GM19455 (cell line): ENCODE measurements around the gene APOB.
"Not testable (repeated sequence)": the region's sequence is repeated elsewhere in the genome, so short reads cannot be mapped to it uniquely, and the experiment has no call there.

ENCODE experiments used
- ATAC-seq: cut with Tn5 transposase; IDR thresholded peaks from one replicate; pipeline ENCODE4 v1.9.1; 2021; ENCODE audit not compliant: unreplicated experiment

Gene APOB

DNA sequence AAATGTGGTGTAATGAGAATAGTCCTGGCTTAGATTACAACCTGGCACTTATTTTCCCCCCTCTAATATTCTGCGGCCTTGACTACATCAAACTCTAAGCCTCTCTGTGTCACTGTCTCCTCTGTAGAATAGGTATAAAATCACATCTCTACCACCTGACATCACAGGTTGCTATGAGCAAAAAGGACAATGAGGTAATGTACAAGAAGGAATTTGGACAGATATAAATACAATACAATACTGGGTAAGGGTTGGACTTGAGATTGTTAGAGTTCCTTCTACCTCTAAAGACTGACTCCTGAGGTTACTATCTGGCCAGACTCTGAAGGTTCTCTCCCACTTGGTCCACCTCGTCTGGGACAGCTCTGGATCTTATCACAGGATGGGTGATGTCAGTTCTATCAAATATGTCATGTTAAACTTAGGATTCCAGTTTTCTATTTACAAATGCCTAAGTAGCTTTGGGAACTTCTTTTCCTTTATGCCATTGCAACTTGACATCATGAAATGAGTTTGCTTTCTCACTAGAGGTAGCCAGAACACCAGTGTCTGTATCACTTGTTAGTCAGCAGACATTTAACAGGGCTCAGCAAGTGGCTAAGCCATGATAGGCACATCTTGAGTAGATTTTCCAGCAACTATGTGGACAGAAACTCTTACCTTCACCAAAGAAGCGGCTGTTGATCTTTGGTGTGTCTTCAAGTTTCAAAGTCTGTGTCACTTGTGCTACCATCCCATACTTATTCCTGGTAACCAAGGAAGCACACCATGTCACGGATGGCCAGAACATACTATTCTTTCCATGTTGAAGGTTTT is 9.5 kb downstream of the APOB start:
- ATAC-seq, result no peak

DNA sequence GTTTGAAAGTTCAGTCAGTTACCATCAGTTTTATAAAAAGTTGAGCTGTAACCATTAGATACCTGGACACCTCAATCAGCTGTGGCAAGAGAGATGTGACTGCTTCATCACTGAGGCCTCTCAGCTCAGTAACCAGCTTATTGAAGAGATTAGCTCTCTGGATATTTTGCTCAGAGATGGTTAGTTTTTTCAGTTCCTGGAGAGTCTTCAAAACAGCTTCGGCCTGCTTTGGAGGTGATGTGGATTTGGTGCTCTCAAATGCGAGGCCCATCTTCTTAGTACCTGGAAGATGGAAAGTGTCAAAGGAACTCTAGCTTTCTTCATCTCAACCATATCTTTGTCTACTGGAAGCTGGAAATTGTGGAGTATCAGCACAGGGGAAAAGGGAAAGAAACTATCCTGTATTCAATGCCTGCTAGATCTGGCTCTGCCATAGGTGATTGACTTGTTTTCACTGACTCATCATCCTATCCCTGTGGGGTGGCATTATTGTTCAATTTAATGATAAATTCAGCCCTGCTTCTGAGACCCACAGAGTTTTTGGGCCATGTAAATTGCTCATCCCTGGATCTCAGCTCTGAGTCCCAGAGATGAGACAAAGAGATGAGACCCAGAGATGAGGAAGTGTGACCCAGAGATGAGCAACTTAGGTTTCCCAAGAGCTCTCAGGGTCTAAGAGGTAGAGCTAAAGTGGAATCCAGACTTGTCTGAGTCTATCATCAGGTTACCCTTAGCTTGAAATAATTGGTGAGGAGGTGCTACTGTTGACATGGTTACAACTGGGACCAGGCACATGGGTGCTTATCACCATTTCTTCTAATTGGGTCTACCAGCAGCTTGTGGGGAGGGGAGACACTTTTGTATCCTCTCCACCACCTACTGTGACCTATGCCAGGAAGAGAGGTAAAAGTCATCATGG is 10.4 kb downstream of the APOB start:
- ATAC-seq, result no peak

DNA sequence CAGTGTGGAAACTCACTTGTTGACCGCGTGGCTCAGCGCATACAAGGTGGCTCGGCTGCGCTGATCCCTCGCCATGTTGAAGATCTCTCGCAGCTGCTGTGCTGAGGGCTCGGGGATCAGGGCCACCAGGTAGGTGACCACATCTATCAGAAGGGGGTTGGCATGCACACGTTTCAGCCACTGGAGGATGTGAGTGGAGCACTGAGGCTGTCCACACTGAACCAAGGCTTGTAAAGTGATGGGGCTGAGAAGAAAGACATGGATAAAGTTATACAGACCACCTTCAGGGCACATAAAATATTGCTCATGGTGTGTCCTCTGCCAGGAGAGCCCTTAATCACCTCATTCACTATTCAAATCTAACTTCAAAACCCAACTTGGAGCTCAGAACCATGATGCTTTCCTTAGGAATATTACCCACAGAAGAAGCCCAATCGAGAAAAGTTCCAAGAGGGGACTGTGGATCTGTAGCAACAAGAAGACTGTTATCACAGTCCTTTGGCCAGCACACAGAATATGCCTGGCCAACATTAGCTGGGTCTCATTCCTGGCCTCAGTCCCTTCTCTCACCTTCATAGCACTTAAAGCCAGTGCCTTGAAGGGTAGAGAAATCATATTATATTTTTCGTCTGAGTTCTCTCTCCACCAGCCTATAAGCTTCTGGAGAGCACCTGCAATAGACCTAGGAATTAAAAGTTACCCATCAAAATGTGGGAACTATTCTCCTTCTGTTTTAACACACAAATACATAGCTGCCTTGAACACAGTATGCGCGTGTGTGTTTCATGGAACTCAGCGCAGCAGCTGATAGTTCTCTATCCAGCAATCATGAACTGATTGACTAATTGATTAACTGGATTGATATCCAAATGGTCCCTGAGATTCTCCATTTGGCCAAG is 11.3 kb downstream of the APOB start:
- ATAC-seq, result no peak

DNA sequence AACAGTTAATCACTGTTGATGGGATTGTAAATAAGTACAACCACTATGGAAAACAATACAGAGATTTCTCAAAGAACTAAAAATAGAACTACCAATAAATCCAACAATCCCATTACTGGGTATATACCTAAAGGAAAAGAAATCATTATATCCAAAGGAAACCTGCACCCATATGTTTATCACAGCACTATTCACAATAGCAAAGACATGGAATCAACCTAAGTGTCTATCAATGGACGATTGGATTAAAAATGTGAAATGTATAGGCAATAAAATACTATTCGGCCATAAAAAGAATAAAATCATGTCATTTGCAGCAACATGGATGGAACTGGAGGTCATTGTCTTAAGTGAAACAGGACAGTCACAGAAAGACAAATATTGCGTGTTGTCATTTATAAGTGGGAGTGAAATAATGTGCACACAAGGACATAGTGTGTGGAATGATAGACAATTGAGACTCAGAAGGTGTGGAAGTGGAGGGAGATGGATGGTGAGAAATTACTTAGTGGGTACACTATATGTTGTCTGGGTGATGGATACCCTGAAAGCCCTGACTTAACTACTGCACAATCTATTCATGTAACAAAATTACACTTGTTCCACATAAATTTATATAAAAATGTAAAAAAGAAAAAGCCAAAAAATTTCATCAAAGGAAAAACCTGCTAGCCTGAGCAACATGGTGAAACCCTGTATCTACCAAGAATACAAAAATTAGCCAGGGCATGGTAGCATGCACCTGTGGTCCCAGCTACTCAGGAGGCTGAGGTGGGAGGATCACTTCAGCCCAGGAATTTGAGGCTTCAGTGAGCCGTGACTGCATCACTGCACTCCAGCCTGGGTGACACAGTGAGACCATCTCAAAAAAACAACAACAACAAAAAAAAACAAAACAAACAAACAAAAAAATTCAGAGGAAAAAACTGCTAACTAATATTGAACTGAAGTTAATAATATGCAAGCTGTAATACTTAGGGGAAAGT is 12.6 kb downstream of the APOB start:
- no peak for ATAC-seq

DNA sequence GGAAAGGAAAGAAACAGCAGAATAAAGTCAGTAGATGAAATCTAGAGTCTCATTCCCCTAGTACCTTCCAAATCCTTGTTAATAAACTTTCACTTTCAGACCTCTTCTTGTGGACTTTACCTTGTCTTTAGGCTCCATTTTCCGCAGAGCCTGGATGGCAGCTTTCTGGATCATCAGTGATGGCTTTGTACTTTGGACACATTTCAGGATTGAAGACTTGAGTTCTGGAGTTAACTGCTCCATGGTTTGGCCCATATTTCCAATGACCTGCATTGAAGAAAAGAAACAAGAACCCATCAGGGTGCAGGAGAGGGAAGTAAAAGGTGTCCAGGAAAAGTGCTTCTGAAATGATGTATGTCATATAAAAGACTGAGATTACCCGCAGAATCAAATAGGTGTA is 14.4 kb downstream of the APOB start:
- no peak for ATAC-seq

DNA sequence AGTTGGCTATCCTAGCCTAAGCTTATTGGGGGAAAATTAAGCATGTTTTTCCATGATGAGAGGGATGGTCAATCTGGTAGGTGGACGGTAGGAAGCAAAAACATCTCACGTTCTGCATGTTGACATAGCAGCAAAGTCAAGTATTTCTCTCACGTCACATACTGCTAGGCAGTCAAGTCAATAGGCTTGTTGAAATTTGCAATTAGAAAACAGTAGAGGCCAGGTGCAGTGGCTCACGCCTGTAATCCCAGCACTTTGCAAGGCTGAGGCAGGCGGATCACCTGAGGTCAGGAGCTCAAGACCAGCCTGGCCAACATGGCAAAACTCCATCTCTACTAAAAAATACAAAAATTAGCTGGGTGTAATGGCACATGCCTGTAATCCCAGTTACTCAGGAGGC is 14.9 kb downstream of the APOB start:
- not testable (repeated sequence) for ATAC-seq

DNA sequence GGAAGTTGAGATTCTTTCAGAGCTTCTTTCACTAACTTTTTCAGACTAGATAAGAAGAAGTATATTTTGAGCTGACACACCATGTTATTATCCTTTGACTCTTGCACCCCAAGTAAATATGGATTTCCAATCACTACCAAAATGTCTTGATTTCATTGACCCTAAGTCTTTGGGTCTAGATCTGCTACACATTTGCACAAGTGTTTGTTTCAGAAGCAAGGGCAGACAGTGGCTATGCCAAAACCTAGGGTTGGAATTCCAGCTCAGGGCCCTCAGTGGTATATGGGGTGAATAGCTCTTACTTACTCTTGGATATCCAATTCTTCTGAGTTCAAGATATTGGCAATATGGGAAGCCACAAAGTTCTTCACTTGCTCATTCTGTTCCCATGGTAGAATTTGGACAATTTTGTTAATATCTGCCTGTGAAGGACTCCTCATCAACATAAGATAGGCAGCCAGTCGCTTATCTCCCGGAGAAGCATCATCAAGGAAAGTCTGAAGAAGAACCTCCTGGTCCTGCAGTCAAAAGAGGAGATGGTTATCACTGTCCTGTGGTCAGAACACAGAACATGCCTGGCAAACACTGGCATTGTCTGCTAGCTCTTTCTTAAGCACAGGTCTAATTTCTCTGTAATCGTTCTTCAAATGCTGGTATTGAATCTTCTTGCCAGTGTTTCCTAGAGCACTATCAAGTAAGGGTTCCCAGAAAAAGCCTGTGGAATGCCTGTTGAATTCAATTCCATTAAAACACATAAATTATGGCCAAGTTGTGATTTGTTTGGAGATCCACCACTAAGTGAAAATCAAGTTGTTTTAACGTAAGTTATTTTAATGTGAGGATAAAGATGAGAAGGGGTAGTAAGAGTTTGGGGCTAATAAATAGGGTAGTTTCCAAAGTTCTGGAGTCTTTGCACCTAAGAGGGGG is 15.6 kb downstream of the APOB start:
- no peak for ATAC-seq

DNA sequence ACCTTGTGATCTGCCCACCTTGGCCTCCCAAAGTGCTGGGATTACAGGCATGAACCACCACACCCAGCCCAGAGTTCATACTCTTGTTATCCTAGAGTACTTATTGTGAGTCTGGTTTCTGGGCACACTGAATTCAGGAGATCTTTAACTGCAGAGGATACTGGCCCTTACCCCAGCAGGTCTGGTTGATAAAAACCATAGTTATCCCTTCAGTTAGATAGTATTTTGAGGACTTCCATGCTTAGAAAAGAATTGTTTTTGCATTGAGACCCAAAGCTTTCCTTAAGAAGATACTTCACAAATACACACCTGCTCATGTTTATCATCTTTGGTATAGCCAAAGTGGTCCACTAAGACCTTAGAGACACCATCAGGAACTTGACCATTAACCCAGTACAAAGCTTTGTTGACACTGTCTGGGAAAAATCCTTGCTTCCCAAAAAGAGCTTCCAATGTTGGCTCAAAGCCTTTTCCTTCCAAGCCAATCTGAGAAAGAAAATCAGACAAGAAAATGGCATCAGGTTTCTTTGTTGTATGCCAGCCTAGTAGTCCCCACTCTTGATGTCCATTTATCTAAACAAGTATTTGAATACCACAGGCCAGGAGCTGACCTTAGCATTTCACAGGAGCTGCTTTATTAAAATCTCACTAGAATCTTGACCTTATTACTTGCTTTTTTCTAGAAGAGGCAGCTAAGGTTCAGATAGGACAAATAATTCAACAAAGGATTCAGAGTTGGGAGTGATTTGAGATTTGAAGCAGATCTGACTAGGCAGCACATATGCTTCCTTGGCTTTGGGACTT is 17.2 kb downstream of the APOB start:
- ATAC-seq, result no peak

DNA sequence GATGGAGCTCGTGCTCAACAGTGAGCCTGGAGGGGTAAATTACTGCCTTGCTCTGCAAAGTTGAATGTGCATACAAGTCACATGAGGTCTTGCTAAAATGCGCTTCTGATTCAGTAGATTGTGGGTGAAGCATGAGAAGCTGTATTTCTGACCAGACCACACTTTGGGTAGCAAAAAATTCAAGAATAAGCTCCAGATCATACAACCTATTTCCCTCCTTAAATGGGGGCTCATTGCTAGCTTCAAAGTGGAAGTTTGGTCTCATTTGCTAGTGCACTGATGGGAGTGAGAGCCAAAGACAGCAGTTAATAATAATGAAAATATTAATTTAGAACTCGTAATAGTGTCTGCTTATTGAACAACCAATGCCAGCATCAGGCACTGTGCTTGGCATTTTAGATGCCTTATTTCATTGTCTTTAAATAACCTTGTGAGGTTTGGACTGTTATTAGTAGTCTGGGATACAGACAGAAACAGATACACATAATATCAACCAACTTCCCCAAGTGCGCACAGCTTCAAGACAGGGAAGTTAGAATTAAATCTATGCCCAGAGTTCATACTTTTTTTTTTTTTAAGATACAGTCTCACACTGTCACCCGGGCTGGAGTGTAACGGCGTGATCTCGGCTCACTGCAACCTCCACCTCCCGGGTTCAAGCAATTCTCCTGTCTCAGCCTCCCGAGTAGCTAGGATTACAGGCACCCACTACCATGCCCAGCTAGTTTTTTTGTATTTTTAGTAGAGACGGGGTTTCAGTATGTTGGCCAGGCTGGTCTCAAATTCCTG is 18.0 kb downstream of the APOB start:
- no peak for ATAC-seq

DNA sequence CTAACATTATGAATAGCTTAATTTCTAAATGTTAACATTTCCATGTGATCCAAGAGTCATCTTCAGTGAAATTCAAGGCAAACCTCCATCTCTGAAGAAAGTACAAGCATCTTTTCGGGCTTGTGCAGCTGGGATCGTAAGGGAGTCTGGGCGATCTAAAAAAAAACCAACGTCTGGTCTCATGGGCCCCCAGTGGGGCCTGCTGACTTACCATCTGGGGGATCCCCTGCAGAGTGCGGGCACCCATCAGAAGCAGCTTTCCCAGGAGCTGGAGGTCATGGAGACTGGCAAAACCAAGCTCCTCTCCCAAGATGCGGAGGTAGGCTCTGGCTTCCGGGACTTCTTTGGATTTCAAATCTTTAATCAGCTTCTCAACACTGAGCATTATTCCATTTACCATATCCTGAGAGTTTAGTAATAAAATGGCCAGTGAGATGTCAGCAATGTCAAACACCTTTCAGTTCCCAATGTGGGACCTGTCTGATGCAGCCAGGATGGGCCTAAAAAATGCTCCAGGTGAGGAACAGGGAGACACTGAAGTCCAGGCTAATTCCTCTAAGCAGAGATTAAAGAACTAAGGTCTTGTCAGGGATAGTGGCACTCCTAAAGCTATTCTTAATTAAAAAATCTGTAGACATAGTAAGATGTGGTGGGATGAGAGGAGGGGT is 19.0 kb downstream of the APOB start:
- no peak for ATAC-seq

DNA sequence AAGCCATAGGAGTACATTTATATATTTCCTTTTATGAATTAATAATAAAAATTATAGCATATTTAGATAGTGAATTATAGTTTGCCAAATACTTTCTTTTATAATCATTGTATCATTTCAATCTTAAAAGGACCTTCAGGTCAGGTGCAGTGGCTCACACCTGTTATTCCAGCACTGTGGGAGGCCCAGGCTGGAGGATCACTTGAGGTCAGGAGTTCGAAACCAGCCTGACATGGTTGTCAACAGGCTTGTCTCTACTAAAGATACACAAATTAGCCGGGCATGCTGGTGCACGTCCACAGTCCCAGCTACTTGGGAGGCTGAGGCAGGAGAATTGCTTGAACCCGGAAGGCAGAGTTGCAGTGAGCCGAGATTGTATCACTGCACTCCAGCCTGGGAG is 19.7 kb downstream of the APOB start:
- ATAC-seq, result no peak

DNA sequence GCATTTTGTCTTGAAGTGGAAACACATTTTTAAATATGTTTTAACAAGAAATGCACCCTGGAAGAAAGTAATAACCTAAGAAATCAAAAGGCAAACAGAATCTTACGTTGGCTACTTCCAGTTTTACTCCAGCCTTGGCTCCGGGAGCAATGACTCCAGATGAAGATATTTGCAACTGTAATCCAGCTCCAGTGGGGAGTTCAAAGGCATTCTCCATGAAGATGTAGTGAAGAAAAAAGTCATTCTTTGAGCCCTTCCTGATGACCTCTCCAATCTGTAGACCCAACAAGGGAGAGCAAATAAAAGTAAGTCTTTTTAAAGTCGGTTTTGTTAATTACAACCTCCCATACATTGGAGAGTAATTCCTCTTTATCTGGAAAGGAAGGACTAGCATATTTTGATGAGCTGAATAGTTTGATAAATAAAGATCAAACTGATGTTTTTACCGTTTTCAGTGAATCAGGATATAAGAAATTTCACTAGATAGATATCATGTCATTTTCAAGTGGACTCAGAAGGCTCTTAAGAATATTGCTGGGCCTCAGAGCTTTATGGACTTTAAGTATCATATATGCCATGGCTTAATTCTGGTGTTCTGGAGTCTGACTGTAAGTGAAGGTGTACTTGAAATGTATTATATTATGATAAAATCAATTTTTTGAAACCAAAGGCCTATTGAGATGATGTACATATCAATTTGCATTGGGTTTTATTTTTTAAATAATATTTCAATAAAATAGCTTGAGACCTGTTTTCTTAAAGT is 20.3 kb downstream of the APOB start:
- no peak for ATAC-seq

DNA sequence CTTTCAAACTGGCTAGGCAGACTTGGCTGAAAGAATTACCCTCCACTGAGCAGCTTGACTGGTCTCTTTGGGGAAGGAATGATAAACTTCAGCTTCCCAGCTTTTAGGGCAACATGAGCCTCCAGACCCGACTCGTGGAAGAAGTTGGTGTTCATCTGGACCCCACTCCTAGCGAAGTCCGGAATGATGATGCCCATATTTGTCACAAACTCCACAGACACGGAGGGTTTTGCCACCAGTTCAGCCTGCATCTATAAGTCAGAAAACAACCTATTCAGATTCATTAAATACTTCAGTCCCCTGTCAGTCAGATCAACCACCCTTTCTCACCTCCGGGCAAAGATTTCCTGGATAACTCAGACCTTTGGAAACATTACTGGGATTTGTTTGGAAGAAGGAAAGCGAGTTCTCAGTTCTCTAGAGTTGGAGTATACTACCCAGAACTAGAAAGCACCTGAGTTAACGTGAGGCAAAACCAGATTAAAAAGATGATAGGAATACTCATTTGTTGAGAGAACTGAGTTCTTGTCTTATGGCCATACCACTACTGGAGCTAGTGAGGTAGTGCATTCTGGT is 21.0 kb downstream of the APOB start:
- no peak for ATAC-seq

DNA sequence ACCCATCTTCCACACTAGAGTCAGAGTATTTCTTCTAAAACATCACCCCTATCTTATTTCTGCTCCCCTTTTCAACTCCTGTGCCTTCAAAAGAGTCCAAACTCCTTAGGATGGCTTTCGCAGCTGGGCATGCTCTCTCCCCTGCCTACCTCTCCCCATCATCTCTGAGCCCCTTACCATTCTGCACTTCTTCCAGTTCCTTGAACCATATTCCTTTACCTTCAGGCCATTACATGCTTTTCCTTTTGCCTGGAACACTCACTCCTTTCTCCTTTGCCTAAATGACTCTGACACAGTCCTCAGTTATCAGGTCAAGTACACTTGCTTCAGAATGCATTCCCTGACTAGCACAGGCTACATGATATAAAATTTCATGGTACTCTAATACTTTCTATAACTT is 22.4 kb downstream of the APOB start:
- ATAC-seq, result no peak

DNA sequence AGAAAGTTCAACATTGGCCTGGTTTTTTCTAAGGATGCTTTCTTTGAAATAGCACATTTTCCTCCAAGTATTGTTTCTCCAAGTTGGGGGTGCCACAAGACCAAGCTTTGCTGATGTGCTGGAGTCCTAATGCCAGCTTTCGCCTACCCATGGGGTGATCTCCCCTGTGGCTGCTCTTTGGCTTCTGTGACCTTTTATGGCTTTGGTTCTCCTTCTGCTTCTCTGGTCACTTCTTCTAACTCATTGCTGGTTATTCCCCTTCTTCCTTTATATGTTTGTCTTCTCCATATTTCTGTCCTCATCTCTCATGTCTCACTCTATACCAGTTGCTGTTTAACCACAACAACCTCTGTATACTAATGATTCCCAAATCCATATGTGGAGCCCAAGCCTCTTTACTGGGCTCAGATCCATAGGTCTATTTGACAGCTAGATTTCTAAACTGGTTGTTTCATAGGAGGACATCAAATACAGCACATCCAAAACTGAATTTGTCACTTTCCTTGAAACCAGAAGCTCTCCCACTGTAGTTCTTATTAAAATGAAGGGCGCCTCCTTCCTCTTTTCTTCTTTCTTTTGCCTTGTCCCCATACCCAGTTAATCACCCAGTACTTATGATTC is 23.1 kb downstream of the APOB start:
- no peak for ATAC-seq
